GM19372 (cell line): ENCODE results near the gene PDK1.

Source experiments
- ATAC-seq: cut with Tn5 transposase; IDR thresholded peaks from one replicate; pipeline ENCODE4 v1.9.1; 2021; ENCODE audit warnings: mild to moderate bottlenecking, low read depth, moderate library complexity; ENCODE audit not compliant: unreplicated experiment

PDK1 gene

GRCh38 chr2:172634477-172634876 lies 78.6 kb downstream of the PDK1 start:
- ATAC-seq = no peak

GRCh38 chr2:172635548-172635947 lies 79.7 kb downstream of the PDK1 start:
- no peak for ATAC-seq

GRCh38 chr2:172639256-172639655 lies 83.4 kb downstream of the PDK1 start:
- no peak for ATAC-seq

GRCh38 chr2:172639823-172640222 lies 83.9 kb downstream of the PDK1 start:
- no peak for ATAC-seq

- ATAC-seq = no peak
Observed at GRCh38 chr2:172640389-172640788, 84.5 kb downstream of the PDK1 start.

- no peak for ATAC-seq
Observed at GRCh38 chr2:172642301-172643020, 86.6 kb downstream of the PDK1 start.

GRCh38 chr2:172643142-172643541 lies 87.3 kb downstream of the PDK1 start:
- ATAC-seq = no peak

- no peak for ATAC-seq
Observed at GRCh38 chr2:172647439-172647838, 91.5 kb downstream of the PDK1 start.

GRCh38 chr2:172655091-172655837 lies 99.4 kb downstream of the PDK1 start:
- ATAC-seq = no peak

- no peak for ATAC-seq
Observed at GRCh38 chr2:172655838-172656573, 100.1 kb downstream of the PDK1 start.
